ENCODE data around the gene C10orf143. TPM values are rescaled to one million over a fixed set of nuclear protein-coding genes. Genes with fewer than 3 reads are reported as not detected.

Gene C10orf143
- total RNA-seq, 4 donors from 2014 or later, result 3.7 to 5.0 (median 4.3) TPM

DNA sequence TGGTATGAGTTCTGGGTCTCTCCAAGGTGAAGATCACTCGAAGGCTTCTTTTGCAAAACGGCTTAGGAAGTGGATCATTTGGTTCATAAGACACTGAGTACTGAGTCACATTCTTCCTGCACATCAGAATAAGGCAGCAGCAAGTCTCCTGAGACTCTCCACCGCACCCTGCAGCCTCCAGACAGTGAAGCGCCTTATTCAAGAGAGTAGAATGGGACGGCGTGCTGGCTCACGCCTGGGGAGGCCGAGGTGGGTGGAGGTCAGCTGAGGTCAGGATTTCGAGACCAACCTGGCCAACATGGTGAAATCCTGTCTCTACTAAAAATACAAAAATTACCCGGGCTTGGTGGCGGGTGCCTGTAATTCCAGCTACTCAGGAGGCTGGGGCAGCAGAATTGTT lies 70.3 kb downstream of the C10orf143 start:
- Histone ChIP-seq H3K4me1 (no peaks in the 10 kb centered on the region), H3K27ac (replicated peaks in 1 of 4) (no peak overlapping the region), H3K36me3 (no peaks in the 10 kb centered on the region), H3K27me3 (peaks cover 0 to 50% (median 0%) of the 10 kb centered on the region in 4 donors), H3K9me3 (no peaks in the 10 kb centered on the region), H3K4me3 (no peak overlapping the region)
- TF ChIP-seq EP300 (IDR thresholded peaks at IDR 0.05) (no peak), POLR2AphosphoS5 (IDR thresholded peaks at IDR 0.05) (no peak), CTCF (IDR thresholded peaks at IDR 0.05) (no peak), POLR2A (IDR thresholded peaks at IDR 0.05; ENCODE audit: low read depth) (no peak)
- intact Hi-C loops (cut with DNase I), result no loop called here
- 90% methylated on average over 11 of the region's 11 CpGs for WGBS
- DNase-seq (ENCODE audit: extremely low spot score), result no peak

- intact Hi-C loops (cut with DNase I), result no loop called here
Measured at GRCh38 chr10:130039141-130039540, 71.5 kb downstream of the C10orf143 start.

DNA sequence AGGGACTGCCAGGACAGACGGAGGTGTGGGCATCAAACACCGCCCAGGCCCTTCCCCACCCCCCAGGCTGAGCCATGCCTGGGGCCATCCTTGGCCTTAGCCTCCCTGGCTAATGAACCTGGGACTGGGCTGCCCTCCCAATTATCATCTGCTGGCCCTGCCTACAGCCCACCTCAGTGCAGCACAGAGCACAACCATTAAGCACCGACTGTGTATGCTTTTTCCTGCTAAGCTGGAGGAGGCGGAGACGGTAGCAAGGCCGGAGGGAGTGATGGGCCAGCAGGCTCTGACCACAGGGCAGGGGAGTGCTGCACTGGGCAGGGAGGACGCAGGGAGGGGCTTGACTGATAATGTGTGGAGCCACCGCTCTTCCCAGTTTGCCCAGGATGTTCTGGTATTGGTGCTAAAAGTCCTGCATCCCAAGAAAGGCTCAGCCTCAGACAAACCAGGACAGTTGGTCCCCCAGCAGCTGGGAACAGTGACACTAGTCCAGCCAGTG lies 72.0 kb downstream of the C10orf143 start:
- H3K9me3 ChIP-seq, result no peaks in the 10 kb centered on the region
- no peak overlapping the region for H3K4me3 ChIP-seq
- H3K4me1 ChIP-seq, result no peaks in the 10 kb centered on the region
- 83% methylated on average over 3 of the region's 8 CpGs for WGBS
- no peak overlapping the region for H3K27ac ChIP-seq (replicated peaks in 1 of 4)
- peaks cover 0 to 33% (median 0%) of the 10 kb centered on the region in 4 donors for H3K27me3 ChIP-seq
- DNase-seq (ENCODE audit: extremely low spot score), result no peak
- no peak for TF ChIP-seq POLR2A (IDR thresholded peaks at IDR 0.05; ENCODE audit: low read depth)
- TF ChIP-seq EP300 (IDR thresholded peaks at IDR 0.05), result no peak
- TF ChIP-seq POLR2AphosphoS5 (IDR thresholded peaks at IDR 0.05), result no peak
- no peak for TF ChIP-seq CTCF (IDR thresholded peaks at IDR 0.05)
- intact Hi-C loops (cut with DNase I), result no loop called here
- no peaks in the 10 kb centered on the region for H3K36me3 ChIP-seq

More at GRCh38 chr10:130039141-130039540, 71.5 kb downstream of the C10orf143 start:
- H3K4me1 ChIP-seq, result no peaks in the 10 kb centered on the region
- H3K9me3 ChIP-seq, result no peaks in the 10 kb centered on the region
- TF ChIP-seq POLR2A (IDR thresholded peaks at IDR 0.05; ENCODE audit: low read depth) (no peak), EP300 (IDR thresholded peaks at IDR 0.05) (no peak), POLR2AphosphoS5 (IDR thresholded peaks at IDR 0.05) (no peak), CTCF (IDR thresholded peaks at IDR 0.05) (no peak)
- H3K4me3 ChIP-seq, result no peak overlapping the region
- DNase-seq (ENCODE audit: extremely low spot score), result no peak
- WGBS, result 96% methylated on average over 8 of the region's 9 CpGs
- H3K36me3 ChIP-seq, result no peaks in the 10 kb centered on the region
- H3K27ac ChIP-seq (replicated peaks in 1 of 4), result no peak overlapping the region
- H3K27me3 ChIP-seq, result peaks cover 0 to 38% (median 0%) of the 10 kb centered on the region in 4 donors

DNA sequence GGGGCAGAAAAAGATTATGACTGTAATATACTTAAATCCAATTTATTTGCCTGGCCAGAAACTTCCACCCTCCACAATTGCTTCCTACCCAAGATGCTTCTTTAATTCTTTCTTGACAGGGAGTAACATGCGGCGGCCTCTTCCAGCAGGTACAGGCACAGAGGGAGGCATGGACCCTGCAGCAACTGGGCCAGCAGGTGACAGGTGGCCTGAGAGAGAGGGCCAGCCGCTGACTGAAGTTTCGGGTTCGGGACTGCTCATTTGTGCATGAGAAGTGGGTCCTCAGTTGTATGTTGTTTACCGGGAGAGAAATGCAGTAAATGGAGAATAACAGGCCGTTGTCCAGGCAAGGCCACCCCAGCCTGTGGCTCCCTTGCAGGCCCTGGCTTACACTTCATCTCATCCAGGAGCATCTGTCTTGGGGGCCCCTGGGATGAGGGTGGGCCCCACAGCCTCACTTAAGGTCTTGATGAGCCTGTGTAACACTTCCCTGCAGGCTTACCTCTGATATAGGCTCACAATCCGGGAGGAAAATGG lies 72.5 kb downstream of the C10orf143 start:
- H3K4me1 ChIP-seq, result no peaks in the 10 kb centered on the region
- H3K4me3 ChIP-seq, result no peak overlapping the region
- H3K36me3 ChIP-seq, result no peaks in the 10 kb centered on the region
- H3K9me3 ChIP-seq, result no peaks in the 10 kb centered on the region
- no peak overlapping the region for H3K27ac ChIP-seq (replicated peaks in 1 of 4)
- intact Hi-C loops (cut with DNase I), result no loop called here
- H3K27me3 ChIP-seq, result peaks cover 0 to 28% (median 0%) of the 10 kb centered on the region in 4 donors
- DNase-seq (ENCODE audit: extremely low spot score), result no peak
- no peak for TF ChIP-seq EP300 (IDR thresholded peaks at IDR 0.05)
- no peak for TF ChIP-seq POLR2AphosphoS5 (IDR thresholded peaks at IDR 0.05)
- TF ChIP-seq POLR2A (IDR thresholded peaks at IDR 0.05; ENCODE audit: low read depth), result no peak
- TF ChIP-seq CTCF (IDR thresholded peaks at IDR 0.05), result no peak
- 90% methylated on average over 4 of the region's 8 CpGs for WGBS
